Dermis blood vessel endothelial cell (primary cell): ENCODE measurements around the gene KCNQ5. TPM values are rescaled to one million over a fixed set of nuclear protein-coding genes. Genes with fewer than 3 reads are reported as not detected.

Experiments used
- DNase-seq: peaks from one replicate; pipeline ENCODE4 v3.0.0; 2010
- total RNA-seq: library from RNA; depleted of rRNA; stranded (reverse); fragments of >200 nt; gene quantifications from 2 replicates; pipeline ENCODE4 v1.2.3, GENCODE V29; 2014

KCNQ5 gene
- total RNA-seq, 1 donor from 2014 or later = not detected

DNA sequence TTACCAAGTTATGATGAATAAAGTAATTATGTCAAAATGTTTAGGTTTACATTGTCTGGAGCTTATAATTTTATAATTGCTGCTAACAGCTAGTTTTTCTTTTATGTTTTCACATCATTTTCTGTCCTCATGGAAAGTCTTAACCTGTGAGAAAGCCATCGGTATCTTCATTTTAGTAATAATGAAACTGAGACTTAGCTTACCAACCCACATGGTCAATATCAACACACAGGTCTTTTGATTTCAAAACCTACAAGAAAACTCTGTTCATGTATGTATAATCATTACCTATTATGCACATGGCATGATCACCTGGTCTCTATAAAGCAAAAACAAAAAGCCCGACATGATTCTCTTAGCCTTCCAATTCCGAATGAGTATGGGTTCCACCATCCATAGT is 61.9 kb downstream of the KCNQ5 start:
- no peak for DNase-seq

DNA sequence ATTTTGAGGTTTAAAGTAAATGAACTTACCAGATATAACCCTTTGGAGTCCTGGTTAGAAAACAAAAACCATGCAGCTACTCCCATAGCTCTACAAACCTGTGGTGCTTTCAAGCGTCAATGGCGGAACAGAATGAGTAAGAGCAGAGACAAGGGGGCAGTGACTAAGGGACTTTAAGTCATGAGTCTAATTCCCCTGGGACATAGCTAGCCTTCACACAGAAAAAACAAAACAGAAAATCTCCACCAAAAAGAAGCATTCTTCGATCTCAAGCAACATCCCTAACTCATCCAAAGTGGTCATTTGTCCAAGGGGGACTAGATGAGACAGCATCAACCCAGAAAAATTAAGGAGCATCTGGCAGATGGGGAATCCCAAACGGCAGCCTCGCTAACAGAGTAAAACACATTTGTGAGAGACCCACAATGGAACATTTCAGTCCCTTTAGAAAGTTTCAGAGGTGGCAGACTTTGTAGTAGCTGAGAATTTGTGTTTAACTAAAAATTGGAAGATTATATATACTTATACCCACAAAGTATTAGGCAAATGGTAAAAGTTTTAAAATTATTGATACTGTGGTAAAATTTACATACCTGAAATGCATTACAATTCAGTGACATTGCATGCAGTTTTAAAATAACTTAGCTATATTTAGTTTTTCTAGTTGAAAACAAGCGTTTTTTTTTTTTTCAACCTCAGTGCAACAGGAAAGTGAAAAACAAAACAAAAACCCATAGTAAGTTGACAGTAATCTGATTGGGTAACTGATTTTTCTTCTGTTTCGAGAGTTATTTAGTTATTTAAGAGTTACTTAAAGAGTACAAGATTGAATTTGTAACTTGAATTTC is 67.5 kb downstream of the KCNQ5 start:
- DNase-seq = no peak

DNA sequence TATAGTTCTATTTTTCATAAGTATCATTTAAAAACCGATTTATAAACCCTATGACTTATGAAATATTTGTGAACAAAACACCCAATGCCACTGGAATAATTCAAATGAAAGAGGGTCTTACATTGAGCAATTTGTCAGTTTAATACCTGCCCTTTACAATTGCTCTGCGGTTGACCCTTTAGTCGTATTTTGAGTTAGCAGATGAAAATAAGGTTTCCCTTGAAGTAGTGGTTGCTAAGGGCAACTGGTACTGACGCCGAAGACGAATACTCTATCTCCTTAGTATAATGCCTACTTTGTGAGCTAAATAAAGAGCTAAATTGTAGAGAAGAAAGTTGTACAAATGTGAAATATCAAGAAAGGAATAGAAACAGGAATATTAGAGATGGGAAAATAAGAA is 69.4 kb downstream of the KCNQ5 start:
- DNase-seq = no peak

DNA sequence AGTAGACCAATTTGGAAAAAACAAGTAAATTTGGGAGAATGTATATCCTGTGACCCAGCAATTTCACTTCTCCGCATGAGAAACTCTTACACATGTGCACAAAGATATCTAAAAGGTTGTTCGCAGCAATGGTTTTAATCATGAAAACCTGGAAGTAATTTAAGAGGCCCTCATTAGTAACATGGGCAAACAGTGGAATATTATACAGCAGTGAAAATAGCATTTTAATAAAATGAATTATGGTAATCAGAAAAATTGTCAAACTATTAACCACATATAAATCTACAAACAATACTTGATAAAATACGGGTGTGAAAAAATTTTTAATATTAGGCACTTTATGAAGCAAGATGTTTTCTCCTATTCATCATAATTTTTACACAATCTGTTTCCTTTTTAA is 74.2 kb downstream of the KCNQ5 start:
- no peak for DNase-seq

DNA sequence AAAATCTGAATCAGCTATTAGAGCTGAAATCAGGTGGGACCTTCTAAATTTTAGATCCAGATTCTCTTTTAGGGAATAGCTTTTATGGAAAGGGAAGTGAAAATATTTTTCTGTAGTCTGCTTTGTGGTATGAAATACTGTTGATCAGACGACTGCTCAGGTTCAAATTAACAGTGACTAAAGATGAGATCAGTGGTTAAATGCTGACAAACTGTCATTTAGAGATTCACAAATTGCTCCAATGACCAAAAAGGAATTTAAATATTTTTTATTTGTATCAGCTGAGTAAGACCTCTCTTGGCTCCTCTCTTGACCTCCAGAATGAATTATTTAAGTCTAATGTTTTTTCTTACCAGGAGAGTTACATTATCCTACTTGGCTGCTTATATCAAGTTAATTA is 77.3 kb downstream of the KCNQ5 start:
- DNase-seq = no peak

DNA sequence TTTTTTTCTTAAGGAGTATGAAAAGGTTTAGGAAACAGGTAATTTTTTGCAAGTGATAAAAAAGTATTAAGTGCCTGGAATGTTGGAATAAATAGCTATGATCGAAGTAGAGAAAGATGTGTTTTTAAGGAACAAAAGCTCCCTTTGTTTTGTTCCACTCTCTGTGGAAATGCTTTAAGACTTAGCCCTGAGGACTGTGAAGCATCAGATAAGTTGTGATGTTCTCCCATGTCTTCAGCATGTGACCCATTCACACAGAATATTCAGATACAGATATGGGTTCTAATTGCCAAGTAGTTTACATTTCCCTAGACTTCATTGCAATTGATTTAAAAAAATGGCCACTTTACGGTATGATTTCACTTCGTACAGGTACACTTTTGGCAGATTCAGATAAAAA is 80.6 kb downstream of the KCNQ5 start:
- no peak for DNase-seq

DNA sequence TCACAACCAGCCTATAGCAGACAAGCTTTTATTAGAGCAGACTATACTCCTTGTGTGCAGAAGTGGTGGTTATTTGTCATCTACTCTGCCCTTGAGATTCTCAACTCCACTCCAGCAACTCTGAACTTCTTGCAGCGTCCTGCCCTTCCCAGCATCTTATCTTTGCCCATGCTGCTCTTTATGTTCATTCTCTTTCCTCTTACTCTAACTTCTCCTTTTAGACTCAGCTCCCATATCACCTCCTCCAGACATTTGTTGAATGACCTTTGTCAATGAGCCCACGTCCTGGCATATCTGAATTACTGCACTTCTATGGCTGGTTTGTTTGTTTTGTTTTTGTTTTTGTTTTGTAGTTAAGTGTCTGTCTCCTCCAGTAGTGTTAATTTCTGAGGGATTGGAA is 81.2 kb downstream of the KCNQ5 start:
- DNase-seq = no peak

DNA sequence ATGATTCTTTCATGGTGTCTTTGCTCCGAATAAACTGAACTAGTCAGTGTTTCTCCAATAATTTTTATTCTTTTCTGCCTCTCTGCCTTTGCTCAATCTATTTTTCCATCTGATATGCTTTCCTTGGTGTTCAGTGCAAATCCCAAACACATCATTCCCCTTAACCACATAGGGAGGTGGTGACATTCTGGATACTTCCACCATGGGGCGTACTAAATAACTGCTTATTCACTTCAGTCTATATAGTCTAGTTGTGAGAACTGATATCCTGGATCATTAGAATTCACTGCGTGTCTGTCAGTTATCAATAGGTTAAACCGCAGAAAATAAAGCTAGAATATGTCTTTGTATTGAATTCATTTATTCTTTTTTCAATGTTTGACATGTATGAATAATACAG is 83.1 kb downstream of the KCNQ5 start:
- no peak for DNase-seq

DNA sequence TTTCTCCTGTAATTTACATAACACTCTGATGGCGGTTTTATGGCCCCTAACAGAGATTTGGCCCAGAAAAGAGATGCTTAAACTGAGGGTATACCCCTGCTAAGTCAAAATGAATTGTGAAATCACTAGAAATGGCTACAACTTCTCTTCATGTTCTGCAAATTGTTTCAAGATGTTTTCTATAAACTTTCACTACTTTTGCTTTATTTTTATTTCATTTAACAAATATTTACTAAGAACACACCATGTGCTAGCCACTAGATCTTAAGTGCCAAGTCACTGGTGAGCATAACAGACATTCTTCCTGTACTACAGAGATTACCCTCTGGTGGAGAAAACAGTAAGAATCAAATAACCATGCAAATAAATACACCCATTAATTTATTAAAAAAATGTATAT is 87.6 kb downstream of the KCNQ5 start:
- DNase-seq = no peak

DNA sequence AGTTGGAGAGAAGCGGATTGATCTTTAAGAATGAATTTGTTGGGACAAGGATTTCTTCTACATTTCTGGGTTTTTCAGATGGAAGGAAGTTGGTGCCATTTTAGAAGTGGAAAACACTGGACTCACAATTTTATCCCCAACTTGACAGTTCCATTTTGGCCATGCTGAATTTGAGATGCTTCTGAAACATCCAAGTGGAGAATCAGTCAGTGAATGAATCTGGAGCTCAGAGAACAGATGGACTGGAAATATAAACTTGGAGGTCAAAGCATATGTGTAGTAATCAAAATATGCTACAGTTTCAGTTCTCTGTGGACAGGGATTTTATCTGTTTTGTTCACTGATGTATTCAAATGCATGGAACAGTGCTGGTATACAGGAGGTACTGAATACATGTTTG is 89.9 kb downstream of the KCNQ5 start:
- DNase-seq = no peak

- no peak for DNase-seq
Measured at GRCh38 chr6:72712910-72713309, 91.0 kb downstream of the KCNQ5 start.

GRCh38 chr6:72715119-72715518 is 93.3 kb downstream of the KCNQ5 start:
- DNase-seq = no peak

GRCh38 chr6:72716916-72717315 is 95.1 kb downstream of the KCNQ5 start:
- DNase-seq = no peak

GRCh38 chr6:72720464-72720863 is 98.6 kb downstream of the KCNQ5 start:
- no peak for DNase-seq

DNA sequence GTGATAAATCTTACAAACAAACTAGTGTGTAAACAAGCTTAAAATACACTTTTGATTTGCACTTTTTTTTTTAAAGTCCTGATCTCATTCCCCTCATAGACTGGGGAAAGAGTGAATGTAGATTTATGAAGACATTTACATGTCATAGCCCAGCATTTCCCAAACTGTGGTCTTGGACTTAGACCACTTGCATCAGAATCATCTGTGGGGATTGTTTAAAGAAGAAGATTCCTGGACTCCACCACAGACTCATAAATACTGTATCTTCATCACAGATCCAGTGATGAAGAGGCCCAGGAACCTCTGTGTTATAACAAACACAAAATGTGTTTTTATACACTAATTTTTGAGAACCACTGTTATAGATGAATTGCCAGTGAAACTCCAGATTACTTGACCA is 99.5 kb downstream of the KCNQ5 start:
- DNase-seq = no peak

DNA sequence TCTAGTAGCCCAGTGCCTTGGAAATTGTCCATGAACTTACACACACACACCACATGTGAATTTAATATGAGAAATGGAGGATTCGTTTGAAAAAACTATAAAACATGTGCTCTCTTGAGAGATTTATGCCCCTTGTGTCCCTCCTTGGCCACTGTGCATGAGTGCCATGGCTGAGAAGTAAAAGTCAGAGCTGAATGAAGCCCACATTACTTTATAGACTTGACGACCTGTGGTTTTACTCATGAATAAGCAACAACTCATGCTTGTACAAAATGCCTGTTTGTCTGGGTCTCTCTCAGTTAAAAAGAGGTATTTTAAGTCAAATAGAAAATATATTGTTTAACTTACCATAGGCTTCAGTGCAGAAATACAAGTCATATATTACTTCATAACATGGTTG is 102.7 kb downstream of the KCNQ5 start:
- DNase-seq = no peak

DNA sequence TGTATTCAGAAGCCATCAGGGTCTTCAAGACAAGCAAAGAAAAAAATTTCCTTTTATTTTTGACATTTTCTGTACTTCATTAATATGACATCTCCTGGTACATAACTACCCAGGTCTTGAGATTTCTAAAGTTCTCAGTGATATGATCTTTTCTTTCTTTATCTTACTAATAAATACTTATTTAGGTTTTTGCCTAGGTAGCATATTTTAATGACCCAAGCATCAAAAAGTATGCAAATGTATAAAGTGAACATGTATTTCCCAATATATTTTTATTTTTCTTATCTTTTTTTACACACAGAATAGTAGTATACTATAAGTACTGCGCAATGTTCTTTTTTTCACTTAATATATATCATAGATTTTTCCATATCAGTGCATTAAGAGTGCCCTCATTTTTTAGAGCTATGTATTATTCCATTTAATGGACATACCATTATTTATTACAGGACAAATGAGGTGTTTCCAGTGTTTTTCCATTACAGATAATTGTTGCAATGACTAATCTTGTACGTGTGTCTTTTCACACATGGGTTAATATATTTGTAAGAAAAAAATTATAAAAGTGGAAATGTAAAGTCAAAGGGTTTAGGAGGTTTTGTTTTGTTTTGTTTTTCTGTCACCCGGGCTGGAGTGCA is 107.0 kb downstream of the KCNQ5 start:
- DNase-seq = no peak

DNA sequence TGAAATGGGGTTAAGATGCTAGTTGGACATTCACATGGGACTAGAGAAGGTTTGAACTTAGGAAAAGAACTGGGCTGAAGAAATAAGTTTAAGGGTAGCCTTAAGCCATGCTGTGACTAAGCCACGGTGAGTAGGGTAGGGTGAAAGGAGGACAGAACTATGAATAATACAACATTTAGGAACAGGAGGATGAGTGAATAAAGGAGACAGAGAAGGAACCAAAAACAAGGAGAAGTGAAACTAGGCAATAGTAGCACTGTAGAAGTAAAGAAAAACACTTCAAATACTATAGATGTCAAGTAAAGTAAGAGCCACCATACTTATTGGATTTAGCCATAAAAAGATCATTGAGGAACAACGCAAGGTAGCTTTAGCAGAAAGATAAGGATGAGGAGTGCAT is 111.2 kb downstream of the KCNQ5 start:
- no peak for DNase-seq

DNA sequence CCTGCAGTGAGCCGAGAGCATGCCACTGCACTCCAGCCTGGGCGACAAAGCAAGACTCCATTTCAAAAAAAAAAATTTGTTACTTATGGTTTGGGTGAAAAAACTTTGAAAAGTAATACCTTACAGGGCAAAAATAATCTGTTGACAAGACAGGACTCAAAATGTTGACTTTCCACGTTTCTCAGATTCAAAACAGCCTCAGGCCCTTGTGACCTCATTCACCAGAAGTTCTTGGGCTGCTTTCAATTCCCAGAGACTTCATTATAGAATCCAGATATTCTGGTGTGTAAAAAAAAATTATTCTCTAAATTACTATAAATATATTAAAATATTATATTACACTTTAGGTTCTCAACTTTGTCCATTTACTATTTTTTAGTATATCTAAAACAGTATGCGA is 116.2 kb downstream of the KCNQ5 start:
- DNase-seq = no peak

- DNase-seq = no peak
Measured at GRCh38 chr6:72739368-72739779, 117.5 kb downstream of the KCNQ5 start.

- no peak for DNase-seq
Measured at GRCh38 chr6:72740135-72740534, 118.3 kb downstream of the KCNQ5 start.

DNA sequence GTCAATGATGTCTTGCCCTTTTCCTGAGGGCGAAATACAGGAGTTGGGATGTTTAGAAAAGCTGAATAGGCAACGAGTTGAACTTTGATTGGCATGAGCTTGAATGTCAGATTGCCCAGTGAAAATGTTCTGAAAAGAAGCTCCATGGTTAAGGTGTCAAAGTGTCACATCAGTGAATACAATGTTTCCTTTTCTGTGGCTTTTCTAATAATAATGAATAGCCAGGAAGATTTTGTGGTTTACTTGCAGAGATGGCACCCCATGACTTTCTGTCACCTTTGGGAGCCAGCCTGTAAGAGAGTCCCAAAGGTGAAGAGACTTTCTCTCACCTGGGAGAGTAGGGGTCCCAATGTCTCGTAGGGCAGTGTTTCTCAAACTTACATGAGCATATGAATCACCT is 119.2 kb downstream of the KCNQ5 start:
- no peak for DNase-seq

DNA sequence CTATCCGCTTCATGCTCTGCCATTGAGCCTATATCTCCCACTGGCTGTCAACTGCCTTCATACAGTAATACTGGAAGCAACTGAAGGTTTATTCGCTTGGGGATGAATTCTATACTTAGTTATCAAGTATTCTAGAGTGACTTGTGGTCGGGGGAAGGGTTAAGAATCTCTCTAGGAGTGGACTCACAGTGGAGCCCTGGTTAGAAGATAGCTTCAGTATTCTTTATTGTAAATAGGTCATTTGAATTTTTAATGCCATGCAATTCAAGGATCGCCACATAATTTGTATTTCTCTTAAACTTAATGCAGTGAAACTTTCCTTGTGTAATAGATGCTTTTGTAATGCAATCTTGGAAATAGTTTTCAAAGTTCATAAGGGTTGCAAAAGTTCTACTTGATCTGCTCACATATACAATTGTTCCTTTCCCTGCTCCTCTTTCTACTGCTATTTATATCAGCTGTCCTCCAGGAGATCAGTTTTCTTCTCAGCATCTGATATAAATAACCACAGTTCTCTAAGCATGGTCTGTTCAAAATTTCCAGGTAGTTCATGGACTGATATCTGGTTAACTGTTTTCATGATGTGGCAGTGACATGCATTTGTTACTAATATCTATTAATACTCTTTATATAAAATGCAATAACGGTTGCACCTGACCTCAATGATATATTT is 120.3 kb downstream of the KCNQ5 start:
- no peak for DNase-seq

DNA sequence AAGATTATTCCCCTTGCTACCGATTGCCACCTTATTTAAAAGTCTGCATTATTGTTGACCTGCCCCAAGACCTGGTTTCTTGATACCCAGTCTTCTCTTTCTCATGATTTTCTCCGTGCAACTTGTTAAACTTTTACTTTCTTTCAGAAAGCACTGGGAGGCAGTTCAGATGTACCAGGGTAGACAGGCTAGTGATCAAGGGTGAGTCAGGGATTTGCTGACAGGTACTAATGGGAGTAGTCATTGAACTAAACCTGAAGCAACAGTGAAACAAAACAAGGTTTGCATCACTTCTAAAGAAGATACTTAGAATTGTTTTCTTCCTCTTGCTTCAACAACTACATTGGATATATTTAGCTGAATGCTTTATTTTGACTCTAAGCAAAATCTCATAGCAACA is 124.4 kb downstream of the KCNQ5 start:
- DNase-seq = no peak
